ENCODE data around the gene NID1.
A peak's percentile ranks its signal among the peaks of the same experiment; 100 is the strongest.

NID1 gene

DNA sequence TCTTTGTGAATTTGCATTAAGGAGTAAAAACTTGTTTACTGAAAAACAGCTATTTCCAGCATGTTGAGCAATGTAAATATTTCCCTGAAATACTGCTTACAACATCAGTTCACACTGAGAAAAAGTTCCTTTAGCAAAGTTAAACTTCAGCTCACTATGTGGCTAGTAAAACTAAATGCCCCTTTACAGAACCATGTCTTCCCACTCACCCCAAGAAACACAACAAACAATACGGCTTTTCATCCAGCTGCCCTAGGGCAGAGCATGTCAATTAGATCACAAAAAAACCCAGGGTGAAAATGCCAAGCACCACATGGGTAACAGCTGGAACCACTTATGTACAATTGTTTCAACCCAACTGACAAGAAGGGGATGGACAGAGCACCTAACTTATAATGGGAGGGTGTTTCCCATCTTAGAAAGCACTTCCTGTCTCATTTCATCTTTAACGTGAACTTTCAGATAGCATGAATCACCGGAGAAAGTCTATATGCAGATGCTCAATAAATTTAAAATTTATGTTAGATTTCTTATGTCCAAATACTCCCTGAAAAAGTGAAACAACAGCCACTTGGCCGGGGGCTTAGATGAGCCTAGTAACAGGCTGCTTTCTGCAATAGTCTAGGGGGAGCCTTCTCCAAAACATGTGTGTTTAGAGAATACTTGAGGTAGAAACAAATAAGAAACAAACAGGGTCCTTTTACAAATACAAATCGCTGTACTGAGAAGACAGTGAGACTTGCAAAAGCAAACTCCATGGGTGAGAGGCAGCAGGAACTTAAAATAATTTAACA lies 6.6 kb downstream of the NID1 start:
- DNase-seq (ENCODE audit: low read depth), result peak; percentile 74
- no peak overlapping the region for H3K4me3 ChIP-seq (ENCODE audit: low read depth, low read length)

GRCh38 chr1:236057546-236057945 lies 7.3 kb downstream of the NID1 start:
- TF ChIP-seq, protein P1, sequence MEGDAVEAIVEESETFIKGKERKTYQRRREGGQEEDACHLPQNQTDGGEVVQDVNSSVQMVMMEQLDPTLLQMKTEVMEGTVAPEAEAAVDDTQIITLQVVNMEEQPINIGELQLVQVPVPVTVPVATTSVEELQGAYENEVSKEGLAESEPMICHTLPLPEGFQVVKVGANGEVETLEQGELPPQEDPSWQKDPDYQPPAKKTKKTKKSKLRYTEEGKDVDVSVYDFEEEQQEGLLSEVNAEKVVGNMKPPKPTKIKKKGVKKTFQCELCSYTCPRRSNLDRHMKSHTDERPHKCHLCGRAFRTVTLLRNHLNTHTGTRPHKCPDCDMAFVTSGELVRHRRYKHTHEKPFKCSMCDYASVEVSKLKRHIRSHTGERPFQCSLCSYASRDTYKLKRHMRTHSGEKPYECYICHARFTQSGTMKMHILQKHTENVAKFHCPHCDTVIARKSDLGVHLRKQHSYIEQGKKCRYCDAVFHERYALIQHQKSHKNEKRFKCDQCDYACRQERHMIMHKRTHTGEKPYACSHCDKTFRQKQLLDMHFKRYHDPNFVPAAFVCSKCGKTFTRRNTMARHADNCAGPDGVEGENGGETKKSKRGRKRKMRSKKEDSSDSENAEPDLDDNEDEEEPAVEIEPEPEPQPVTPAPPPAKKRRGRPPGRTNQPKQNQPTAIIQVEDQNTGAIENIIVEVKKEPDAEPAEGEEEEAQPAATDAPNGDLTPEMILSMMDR (IDR thresholded peaks at IDR 0.05; ENCODE audit: insufficient read depth, low read depth, low read length, missing control alignments), result no peak
- no peak overlapping the region for H3K4me3 ChIP-seq (ENCODE audit: low read depth, low read length)
- DNase-seq (ENCODE audit: low read depth), result no peak

More for the DNA sequence above, 6.6 kb downstream of the NID1 start:
- TF ChIP-seq, protein P1 (IDR thresholded peaks at IDR 0.05; ENCODE audit: insufficient read depth, low read depth, low read length, missing control alignments), result no peak

- TF ChIP-seq, protein P1 (IDR thresholded peaks at IDR 0.05; ENCODE audit: insufficient read depth, low read depth, low read length, missing control alignments), result no peak
- no peak overlapping the region for H3K4me3 ChIP-seq (ENCODE audit: low read depth, low read length)
- DNase-seq (ENCODE audit: low read depth), result no peak
These were observed 12.5 kb downstream of the NID1 start for GRCh38 chr1:236052232-236052993.

- H3K4me3 ChIP-seq (ENCODE audit: low read depth, low read length), result no peak overlapping the region
- DNase-seq (ENCODE audit: low read depth), result no peak
- TF ChIP-seq, protein P1 (IDR thresholded peaks at IDR 0.05; ENCODE audit: insufficient read depth, low read depth, low read length, missing control alignments), result no peak
These were observed 13.6 kb downstream of the NID1 start for GRCh38 chr1:236051242-236051791.

- DNase-seq (ENCODE audit: low read depth), result no peak
- no peak overlapping the region for H3K4me3 ChIP-seq (ENCODE audit: low read depth, low read length)
- TF ChIP-seq, protein P1 (IDR thresholded peaks at IDR 0.05; ENCODE audit: insufficient read depth, low read depth, low read length, missing control alignments), result no peak
These were observed 19.1 kb downstream of the NID1 start for GRCh38 chr1:236045771-236046170.

GRCh38 chr1:236044341-236044740 lies 20.5 kb downstream of the NID1 start:
- H3K4me3 ChIP-seq (ENCODE audit: low read depth, low read length), result no peak overlapping the region
- TF ChIP-seq, protein P1 (IDR thresholded peaks at IDR 0.05; ENCODE audit: insufficient read depth, low read depth, low read length, missing control alignments), result no peak
- DNase-seq (ENCODE audit: low read depth), result no peak

All from GM12865 (cell line).